ENCODE results near the gene PSMA7. TPM values are rescaled to one million over a fixed set of nuclear protein-coding genes. Genes with fewer than 3 reads are reported as not detected.

Gene PSMA7
- total RNA-seq, 1 experiment from 2014 or later: 774 TPM

DNA sequence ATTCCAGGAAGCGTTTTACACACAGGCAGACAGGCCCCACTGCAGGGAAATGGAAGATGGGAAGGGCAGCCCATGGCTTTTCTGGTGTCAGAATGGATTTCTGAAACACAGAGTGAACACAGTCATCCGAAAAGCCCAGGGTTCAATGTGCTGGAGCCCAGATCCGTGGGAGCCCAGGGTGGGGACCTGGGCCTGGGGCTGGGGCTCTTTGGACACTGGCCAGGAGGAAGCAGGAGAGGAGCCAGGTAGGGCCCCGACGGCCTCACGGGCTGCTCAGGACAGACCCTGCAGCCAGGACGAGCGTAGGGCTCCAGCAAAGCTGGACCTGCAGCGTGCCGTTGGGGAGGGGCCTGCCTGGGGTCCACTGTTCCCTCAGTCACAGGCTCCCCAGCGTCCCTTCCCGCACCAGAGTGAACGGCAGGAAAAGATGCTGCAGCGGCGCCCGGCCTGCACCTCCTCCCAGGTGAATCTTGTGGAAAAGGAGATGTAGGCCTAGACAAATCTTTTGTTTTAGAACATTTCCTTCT, 45.2 kb downstream of the PSMA7 start:
- H3K27me3 ChIP-seq: no peaks in the 10 kb centered on the region
- no peak overlapping the region for H3K4me3 ChIP-seq
- no peak for DNase-seq
- no peaks in the 10 kb centered on the region for H3K36me3 ChIP-seq
- H3K4me1 ChIP-seq: no peaks in the 10 kb centered on the region
- H3K27ac ChIP-seq: no peak overlapping the region
- H3K9me3 ChIP-seq (replicated peaks): peaks cover 4% of the 10 kb centered on the region

GRCh38 chr20:62096421-62097380, 46.5 kb downstream of the PSMA7 start:
- peaks cover 8% of the 10 kb centered on the region for H3K9me3 ChIP-seq (replicated peaks)
- no peak overlapping the region for H3K27ac ChIP-seq
- no peak for DNase-seq
- no peaks in the 10 kb centered on the region for H3K36me3 ChIP-seq
- H3K4me1 ChIP-seq: no peaks in the 10 kb centered on the region
- H3K27me3 ChIP-seq: peaks cover 5% of the 10 kb centered on the region; the same call in 1 of the 2 replicates
- H3K4me3 ChIP-seq: no peak overlapping the region

DNA sequence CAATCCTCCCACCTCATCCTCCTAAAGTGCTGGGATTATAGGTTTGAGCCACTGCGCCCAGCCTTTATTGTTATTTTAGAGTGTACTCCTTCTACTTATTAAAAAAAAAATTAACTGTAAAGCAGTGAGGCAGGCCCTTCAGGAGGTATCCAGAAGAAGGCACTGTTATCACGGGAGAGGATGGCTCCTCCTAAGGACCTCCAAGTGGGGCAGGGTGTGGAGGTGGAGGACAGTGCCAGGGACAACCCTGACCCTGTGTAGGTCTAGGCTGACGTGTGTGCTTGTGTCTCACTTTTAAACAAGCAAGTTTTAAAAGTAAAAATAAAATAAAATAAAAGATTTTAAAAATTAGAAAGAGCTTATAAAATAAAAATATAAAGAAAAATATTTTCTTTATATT, 53.8 kb downstream of the PSMA7 start:
- DNase-seq: no peak
- Histone ChIP-seq H3K9me3 (replicated peaks) (peaks cover 9% of the 10 kb centered on the region), H3K4me3 (no peak overlapping the region), H3K4me1 (peaks cover 4% of the 10 kb centered on the region; the same call in 1 of the 2 replicates), H3K36me3 (no peaks in the 10 kb centered on the region), H3K27me3 (peaks cover 13% of the 10 kb centered on the region; the same call in 1 of the 2 replicates), H3K27ac (no peak overlapping the region)

GRCh38 chr20:62088258-62089127, 54.7 kb downstream of the PSMA7 start:
- DNase-seq: peak; percentile 44 to 64
- H3K9me3 ChIP-seq (replicated peaks): peaks cover 8% of the 10 kb centered on the region

DNA sequence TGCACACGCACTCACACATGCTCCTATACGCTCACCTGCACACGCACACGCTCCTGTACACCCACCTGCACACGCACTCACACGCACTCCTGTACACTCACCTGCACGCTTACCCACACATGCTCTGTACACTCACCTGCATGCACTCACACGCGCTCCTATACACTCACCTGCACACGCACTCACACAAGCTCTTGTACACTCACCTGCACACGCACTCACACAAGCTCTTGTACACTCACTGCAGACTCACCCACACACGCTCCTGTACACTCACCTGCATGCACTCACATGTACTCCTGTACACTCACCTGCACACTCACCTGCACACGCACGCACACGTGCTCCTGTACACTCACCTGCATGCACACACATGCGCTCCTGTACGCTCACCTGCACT, 55.6 kb downstream of the PSMA7 start:
- H3K4me1 ChIP-seq: peaks cover 4% of the 10 kb centered on the region; the same call in 1 of the 2 replicates
- H3K9me3 ChIP-seq (replicated peaks): peaks cover 7% of the 10 kb centered on the region
- peaks cover 10% of the 10 kb centered on the region; the same call in 1 of the 2 replicates for H3K27me3 ChIP-seq
- H3K27ac ChIP-seq: no peak overlapping the region
- DNase-seq: no peak
- no peak overlapping the region for H3K4me3 ChIP-seq
- no peaks in the 10 kb centered on the region for H3K36me3 ChIP-seq

More at GRCh38 chr20:62088258-62089127, 54.7 kb downstream of the PSMA7 start:
- Histone ChIP-seq H3K36me3 (no peaks in the 10 kb centered on the region), H3K27ac (no peak overlapping the region), H3K27me3 (peaks cover 13% of the 10 kb centered on the region; the same call in 1 of the 2 replicates), H3K4me1 (peaks cover 4% of the 10 kb centered on the region; the same call in 1 of the 2 replicates), H3K4me3 (no peak overlapping the region)

DNA sequence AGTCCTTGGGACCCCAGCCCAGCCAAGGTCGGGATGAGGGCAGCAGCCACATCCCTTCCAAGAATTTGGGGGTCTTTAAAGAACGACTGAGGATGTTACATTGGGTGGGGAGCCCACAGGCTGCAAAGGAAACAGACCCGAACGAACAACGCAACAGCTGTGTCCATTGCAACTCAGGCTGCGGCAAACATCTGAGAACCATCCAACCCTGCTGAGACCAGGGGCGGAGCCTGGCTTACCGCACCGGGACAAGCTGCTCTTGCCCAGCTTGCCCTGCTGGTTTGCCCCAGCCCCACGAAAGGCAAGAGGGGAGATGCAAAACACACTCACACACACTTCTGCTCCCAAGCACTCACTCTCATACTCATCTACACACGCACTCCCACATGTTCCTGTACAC, 56.0 kb downstream of the PSMA7 start:
- H3K4me1 ChIP-seq: peaks cover 5% of the 10 kb centered on the region; the same call in 1 of the 2 replicates
- DNase-seq: peak; percentile 66 to 74
- peaks cover 10% of the 10 kb centered on the region; the same call in 1 of the 2 replicates for H3K27me3 ChIP-seq
- H3K27ac ChIP-seq: no peak overlapping the region
- no peaks in the 10 kb centered on the region for H3K36me3 ChIP-seq
- no peak overlapping the region for H3K4me3 ChIP-seq
- peaks cover 8% of the 10 kb centered on the region for H3K9me3 ChIP-seq (replicated peaks)

Other genes starting within 250 kb of the PSMA7 start
- 19.4 and 20.1 TPM in 2 replicates for gene TAF4, start 77.5 kb downstream of the PSMA7 start, total RNA-seq (2014; rRNA removed; shearing (Covaris generic))
- gene LSM14B, start 20.9 kb downstream of the PSMA7 start, total RNA-seq (2014; rRNA removed; shearing (Covaris generic)): 146 TPM in 2 replicates
- 57.4 and 68.9 TPM in 2 replicates for gene SS18L1, start 375 bp upstream of the PSMA7 start, total RNA-seq (2014; rRNA removed; shearing (Covaris generic))
- 63.8 and 66.2 TPM in 2 replicates for gene MTG2, start 39.6 kb upstream of the PSMA7 start, total RNA-seq (2014; rRNA removed; shearing (Covaris generic))
- 0.15 TPM in 1 of 2 replicates, not detected in the other for gene HRH3, start 76.9 kb upstream of the PSMA7 start, total RNA-seq (2014; rRNA removed; shearing (Covaris generic))
- gene OSBPL2, start 95.1 kb upstream of the PSMA7 start, total RNA-seq (2014; rRNA removed; shearing (Covaris generic)): 36.7 and 40.2 TPM in 2 replicates
- 160 and 174 TPM in 2 replicates for gene ADRM1, start 159.6 kb upstream of the PSMA7 start, total RNA-seq (2014; rRNA removed; shearing (Covaris generic))
- gene LAMA5, start 223.9 kb upstream of the PSMA7 start, total RNA-seq (2014; rRNA removed; shearing (Covaris generic)): 37.3 and 43.8 TPM in 2 replicates
- 3,142 and 3,675 TPM in 2 replicates for gene RPS21, start 243.7 kb upstream of the PSMA7 start, total RNA-seq (2014; rRNA removed; shearing (Covaris generic))

Measured in SJCRH30 (cell line).